IPS DF 6.9 (cell line): ENCODE results near the gene TP53RK.

Source experiments
- DNase-seq: peaks from one replicate; pipeline ENCODE4 v3.0.0-alpha.2; 2013; ENCODE audit warnings: low read depth, low spot score
- H3K27ac ChIP-seq: one replicate; pipeline ENCODE4 v1.5.1; 2013; ENCODE audit warnings: low read length, control low read depth
- H3K27me3 ChIP-seq: 2 replicates; pipeline ENCODE4 v1.6.1; 2013; ENCODE audit warnings: mild to moderate bottlenecking, low read length; ENCODE audit not compliant: control insufficient read depth, insufficient read depth
- H3K36me3 ChIP-seq: 2 replicates; pipeline ENCODE4 v1.6.1; 2013; ENCODE audit warnings: low read length; ENCODE audit not compliant: control insufficient read depth, insufficient read depth
- H3K4me1 ChIP-seq: 2 replicates; pipeline ENCODE4 v1.6.1; 2013; ENCODE audit warnings: low read length; ENCODE audit not compliant: control insufficient read depth, insufficient read depth
- H3K4me3 ChIP-seq: 2 replicates; pipeline ENCODE4 v1.5.1; 2013; ENCODE audit warnings: mild to moderate bottlenecking, low read length
- H3K9me3 ChIP-seq: 2 replicates; pipeline ENCODE4 v1.6.1; 2013; ENCODE audit warnings: low read length, inconsistent platforms; ENCODE audit not compliant: control insufficient read depth, insufficient read depth
- WGBS: extraction: QIAGEN DNeasy Blood & Tissue Kit; methylation state at CpG from one replicate; pipeline ENCODE4 v1.1.7; 2013; ENCODE audit warnings: mixed read lengths, missing lambda C conversion rate; ENCODE audit not compliant: insufficient read length, insufficient coverage; 5-methylcytosine and 5-hydroxymethylcytosine counted together

Gene TP53RK

DNA sequence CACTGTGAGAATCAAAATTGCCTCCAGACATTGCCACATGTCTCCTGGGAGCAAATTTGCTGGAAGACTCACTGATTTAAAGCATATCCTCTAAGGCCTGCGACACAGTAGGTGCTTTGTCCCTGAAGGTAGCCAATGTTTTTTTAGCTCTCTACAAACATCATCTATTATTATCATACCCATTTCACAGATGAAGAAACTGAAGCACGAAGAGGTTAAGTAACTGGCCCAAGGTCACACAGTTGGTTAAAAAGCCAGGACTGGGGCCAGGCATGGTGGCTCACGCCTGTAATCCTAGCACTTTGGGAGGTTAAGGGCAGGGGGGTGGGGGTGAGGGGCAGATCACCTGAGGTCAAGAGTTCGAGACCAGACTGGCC is 50.4 kb downstream of the TP53RK start:
- H3K27me3 ChIP-seq = no peaks in the 10 kb centered on the region
- WGBS = no CpG with 5 or more reads among the region's 4 CpGs
- H3K27ac ChIP-seq = no peak overlapping the region
- DNase-seq = no peak
- no peaks in the 10 kb centered on the region for H3K4me1 ChIP-seq
- H3K36me3 ChIP-seq = no peaks in the 10 kb centered on the region
- H3K9me3 ChIP-seq = no peaks in the 10 kb centered on the region
- H3K4me3 ChIP-seq = no peak overlapping the region

GRCh38 chr20:46638134-46638897 is 50.9 kb downstream of the TP53RK start:
- H3K4me1 ChIP-seq = no peaks in the 10 kb centered on the region
- H3K27ac ChIP-seq = no peak overlapping the region
- H3K27me3 ChIP-seq = no peaks in the 10 kb centered on the region
- H3K36me3 ChIP-seq = no peaks in the 10 kb centered on the region
- H3K9me3 ChIP-seq = no peaks in the 10 kb centered on the region
- no peak overlapping the region for H3K4me3 ChIP-seq
- WGBS = no CpG with 5 or more reads among the region's 18 CpGs
- DNase-seq = no peak

DNA sequence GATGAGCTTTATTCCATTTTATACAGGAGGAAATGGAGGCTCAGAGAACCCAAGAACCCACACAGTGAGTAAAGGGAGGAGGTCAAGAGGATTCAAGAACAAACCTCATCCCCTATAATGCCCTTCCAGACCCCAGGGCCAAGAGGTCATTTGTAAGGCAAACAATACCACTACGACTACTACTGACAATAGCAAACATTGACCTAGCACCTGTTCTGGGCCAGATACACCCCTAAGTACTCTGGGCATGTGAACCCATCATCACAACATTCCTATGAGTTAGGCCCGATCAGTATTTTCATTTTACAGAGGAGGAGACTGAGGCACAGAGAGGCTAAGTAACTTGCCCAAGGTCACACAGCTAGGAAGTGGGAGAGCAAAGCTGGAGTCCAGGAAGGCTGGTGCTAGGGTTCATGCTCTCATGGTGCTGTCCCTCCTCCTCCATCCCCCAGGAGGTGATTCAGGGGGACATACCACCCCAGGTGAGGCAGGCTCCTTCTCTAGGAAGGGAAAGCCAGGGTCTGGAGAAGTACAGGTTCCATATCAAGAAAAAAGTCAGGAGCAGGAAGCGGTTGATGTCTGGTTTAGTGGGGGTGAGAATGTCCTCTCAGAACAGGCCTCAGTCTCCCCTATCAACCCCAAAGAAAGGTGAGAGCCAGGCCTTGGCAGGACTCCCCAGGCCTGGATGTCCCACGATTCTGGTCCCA is 51.7 kb downstream of the TP53RK start:
- Histone ChIP-seq H3K36me3 (no peaks in the 10 kb centered on the region), H3K27me3 (no peaks in the 10 kb centered on the region), H3K4me3 (no peak overlapping the region), H3K9me3 (no peaks in the 10 kb centered on the region), H3K27ac (no peak overlapping the region), H3K4me1 (no peaks in the 10 kb centered on the region)
- WGBS = no CpG with 5 or more reads among the region's 4 CpGs
- no peak for DNase-seq

- H3K4me3 ChIP-seq = no peak overlapping the region
- H3K27me3 ChIP-seq = no peaks in the 10 kb centered on the region
- no peaks in the 10 kb centered on the region for H3K36me3 ChIP-seq
- DNase-seq = no peak
- WGBS = no CpG with 5 or more reads among the region's 11 CpGs
- no peaks in the 10 kb centered on the region for H3K9me3 ChIP-seq
- no peaks in the 10 kb centered on the region for H3K4me1 ChIP-seq
- H3K27ac ChIP-seq = no peak overlapping the region
Observed at GRCh38 chr20:46637020-46637419, 52.2 kb downstream of the TP53RK start.

- no CpG with 5 or more reads among the region's 4 CpGs for WGBS
- no peaks in the 10 kb centered on the region for H3K27me3 ChIP-seq
- H3K36me3 ChIP-seq = no peaks in the 10 kb centered on the region
Observed at GRCh38 chr20:46636514-46636913, 52.7 kb downstream of the TP53RK start.

GRCh38 chr20:46635514-46636136 is 53.6 kb downstream of the TP53RK start:
- no CpG with 5 or more reads among the region's 5 CpGs for WGBS
- H3K27ac ChIP-seq = no peak overlapping the region
- H3K4me3 ChIP-seq = no peak overlapping the region
- DNase-seq = no peak
- H3K27me3 ChIP-seq = no peaks in the 10 kb centered on the region
- H3K4me1 ChIP-seq = peaks cover 3% of the 10 kb centered on the region; the same call in 1 of the 2 replicates
- H3K9me3 ChIP-seq = no peaks in the 10 kb centered on the region
- H3K36me3 ChIP-seq = no peaks in the 10 kb centered on the region

More at GRCh38 chr20:46636514-46636913, 52.7 kb downstream of the TP53RK start:
- H3K9me3 ChIP-seq = no peaks in the 10 kb centered on the region
- peaks cover 3% of the 10 kb centered on the region; the same call in 1 of the 2 replicates for H3K4me1 ChIP-seq
- no peak overlapping the region for H3K27ac ChIP-seq
- H3K4me3 ChIP-seq = no peak overlapping the region
- DNase-seq = no peak

DNA sequence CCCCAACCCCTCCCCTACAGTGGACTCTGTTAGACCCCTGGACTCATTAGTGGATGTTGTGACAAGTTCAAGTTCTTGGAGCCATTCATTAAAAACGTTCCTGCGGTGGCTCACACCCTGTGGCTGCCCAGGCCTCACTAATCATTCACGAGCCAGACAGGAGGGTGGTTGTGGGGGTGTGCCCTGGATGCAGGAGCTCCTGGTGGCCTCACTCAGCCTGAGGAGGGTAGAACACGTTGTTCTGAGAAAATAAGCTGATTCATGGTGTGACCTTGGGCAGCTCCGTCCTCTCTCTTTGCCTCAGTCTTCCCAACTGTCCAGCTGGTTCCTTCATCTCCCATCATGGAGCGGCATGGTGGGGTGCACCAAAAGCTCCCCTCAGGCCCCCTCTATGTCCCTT is 54.7 kb downstream of the TP53RK start:
- H3K27me3 ChIP-seq = no peaks in the 10 kb centered on the region
- no peak for DNase-seq
- no peak overlapping the region for H3K4me3 ChIP-seq
- peaks cover 3% of the 10 kb centered on the region; the same call in 1 of the 2 replicates for H3K4me1 ChIP-seq
- WGBS = no CpG with 5 or more reads among the region's 6 CpGs
- H3K9me3 ChIP-seq = no peaks in the 10 kb centered on the region
- no peak overlapping the region for H3K27ac ChIP-seq
- no peaks in the 10 kb centered on the region for H3K36me3 ChIP-seq
